Astrocyte (in vitro differentiated cells and primary cell): ENCODE measurements around the gene PVR. TPM values are rescaled to one million over a fixed set of nuclear protein-coding genes. Genes with fewer than 3 reads are reported as not detected.

Experiments used
- DNase-seq: peaks from one replicate; pipeline ENCODE4 v3.0.0-alpha.2; 2010; ENCODE audit warnings: low read depth
- FAIRE-seq: peaks from 2 replicates; lab custom pipeline; 2011; peaks lifted over from hg19 to GRCh38; lab: Jason Lieb, UNC
- H2AFZ ChIP-seq: 2 replicates; pipeline ENCODE4 v1.6.0; 2012; ENCODE audit warnings: low read depth, low read length, inconsistent platforms
- H3K27ac ChIP-seq: 2 replicates; pipeline ENCODE4 v1.5.1; 2011; ENCODE audit warnings: low read depth, low read length, inconsistent platforms
- H3K27me3 ChIP-seq: 2 replicates; pipeline ENCODE4 v1.6.0; 2011; ENCODE audit warnings: low read length, inconsistent platforms; ENCODE audit not compliant: insufficient read depth
- H3K36me3 ChIP-seq: 2 replicates; pipeline ENCODE4 v1.5.1; 2011; ENCODE audit warnings: low read length, inconsistent platforms; ENCODE audit not compliant: insufficient read depth
- H3K4me1 ChIP-seq: 2 replicates; pipeline ENCODE4 v1.5.1; 2011; ENCODE audit warnings: low read length, inconsistent platforms; ENCODE audit not compliant: insufficient read depth
- H3K4me2 ChIP-seq: 2 replicates; pipeline ENCODE4 v1.6.0; 2012; ENCODE audit warnings: low read length, inconsistent platforms
- H3K4me3 ChIP-seq: 2 replicates; pipeline ENCODE4 v1.5.1; 2011; ENCODE audit warnings: low read depth, mild to moderate bottlenecking, low read length, inconsistent platforms; ENCODE audit not compliant: insufficient read depth
- H3K79me2 ChIP-seq: 2 replicates; pipeline ENCODE4 v1.6.0; 2012; ENCODE audit warnings: mild to moderate bottlenecking, low read length, inconsistent platforms; ENCODE audit not compliant: insufficient read depth
- H3K9ac ChIP-seq: 2 replicates; pipeline ENCODE4 v1.6.0; 2012; ENCODE audit warnings: mild to moderate bottlenecking, low read length, inconsistent platforms
- H3K9me3 ChIP-seq: 2 replicates; pipeline ENCODE4 v1.5.1; 2012; ENCODE audit warnings: low read depth, mild to moderate bottlenecking, low read length, inconsistent platforms; ENCODE audit not compliant: insufficient read depth
- H4K20me1 ChIP-seq: 2 replicates; pipeline ENCODE4 v1.6.0; 2012; ENCODE audit warnings: low read length, inconsistent platforms; ENCODE audit not compliant: insufficient read depth
- H3K27ac Mint-ChIP-seq: one replicate; pipeline ENCODE4 v1.8.0; 2021; ENCODE audit warnings: mild to moderate bottlenecking, mixed read lengths; ENCODE audit not compliant: unreplicated experiment
- H3K27me3 Mint-ChIP-seq: one replicate; pipeline ENCODE4 v1.8.0; 2021; ENCODE audit warnings: low read depth, mixed read lengths; ENCODE audit not compliant: unreplicated experiment
- H3K36me3 Mint-ChIP-seq: one replicate; pipeline ENCODE4 v1.8.0; 2021; ENCODE audit warnings: low read depth, mixed read lengths; ENCODE audit not compliant: unreplicated experiment
- H3K4me1 Mint-ChIP-seq: one replicate; pipeline ENCODE4 v1.8.0; 2021; ENCODE audit warnings: low read depth, mixed read lengths; ENCODE audit not compliant: unreplicated experiment
- H3K4me3 Mint-ChIP-seq: one replicate; pipeline ENCODE4 v1.8.0; 2021; ENCODE audit warnings: mild to moderate bottlenecking, moderate library complexity, mixed read lengths; ENCODE audit not compliant: unreplicated experiment
- H3K9me3 Mint-ChIP-seq: one replicate; pipeline ENCODE4 v1.8.0; 2021; ENCODE audit warnings: mild to moderate bottlenecking, mixed read lengths; ENCODE audit not compliant: unreplicated experiment
- CTCF ChIP-seq: IDR thresholded peaks from 2 replicates; pipeline ENCODE4 v1.5.1; 2011; ENCODE audit warnings: low read depth, mild to moderate bottlenecking, inconsistent platforms, low read length, moderate library complexity; ENCODE audit not compliant: insufficient read depth
- EZH2 ChIP-seq: IDR thresholded peaks from 2 replicates; pipeline ENCODE4 v1.6.1; 2012; ENCODE audit warnings: mild to moderate bottlenecking, low read length, inconsistent platforms; ENCODE audit not compliant: insufficient read depth
- total RNA-seq: library from RNA; stranded (reverse); gene quantifications from 2 replicates; pipeline ENCODE4 v1.2.1, GENCODE V29; 2021

Gene PVR
- total RNA-seq, 1 donor from 2014 or later = 81.6 TPM

- no peak overlapping the region for H3K9ac ChIP-seq
- H3K79me2 ChIP-seq = no peaks in the 10 kb centered on the region
- H3K4me3 ChIP-seq = no peak overlapping the region
- no peaks in the 10 kb centered on the region for H3K9me3 ChIP-seq
- DNase-seq = no peak
- H3K27me3 ChIP-seq = no peaks in the 10 kb centered on the region
- no peak overlapping the region for H3K27ac Mint-ChIP-seq
- no peaks in the 10 kb centered on the region for H4K20me1 ChIP-seq
- H3K4me2 ChIP-seq = no peak overlapping the region
- no peak overlapping the region for H2AFZ ChIP-seq
- FAIRE-seq = no peak
- H3K27me3 Mint-ChIP-seq = peaks cover 8% of the 10 kb centered on the region
- peaks cover 1% of the 10 kb centered on the region for H3K36me3 Mint-ChIP-seq
- H3K4me1 Mint-ChIP-seq = peaks cover 2% of the 10 kb centered on the region
- H3K36me3 ChIP-seq = no peaks in the 10 kb centered on the region
- H3K4me3 Mint-ChIP-seq = no peak overlapping the region
- peaks cover 3% of the 10 kb centered on the region for H3K4me1 ChIP-seq
- H3K27ac ChIP-seq = no peak overlapping the region
- TF ChIP-seq CTCF = no peak
- TF ChIP-seq EZH2 = no peak
- H3K9me3 Mint-ChIP-seq = peaks cover 8% of the 10 kb centered on the region
These were observed 24.9 kb upstream of the PVR start for GRCh38 chr19:44618640-44619357.

DNA sequence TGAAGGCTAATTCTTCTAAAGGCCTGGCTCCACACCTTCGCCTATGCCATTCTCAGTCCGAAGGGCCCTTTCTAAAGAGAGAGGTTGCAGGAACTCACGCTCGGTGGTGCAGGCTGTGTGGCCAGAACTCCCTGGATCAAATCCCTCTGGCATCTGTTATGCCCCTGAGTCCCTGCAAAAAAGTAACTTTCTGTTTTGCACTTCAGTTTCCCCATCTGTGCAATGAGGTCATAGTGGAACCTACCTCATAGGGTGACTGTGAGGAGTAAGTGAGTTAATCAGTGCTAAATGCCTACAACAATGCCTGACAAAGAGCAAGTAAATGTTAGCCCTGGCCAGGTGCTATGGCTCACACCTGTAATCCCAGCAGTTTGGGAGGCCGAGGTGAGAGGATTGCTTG lies 23.0 kb upstream of the PVR start:
- H4K20me1 ChIP-seq = no peaks in the 10 kb centered on the region
- no peak overlapping the region for H3K4me2 ChIP-seq
- H3K36me3 ChIP-seq = no peaks in the 10 kb centered on the region
- H3K27ac Mint-ChIP-seq = no peak overlapping the region
- TF ChIP-seq EZH2 = no peak
- no peak for TF ChIP-seq CTCF
- H3K9ac ChIP-seq = no peak overlapping the region
- H3K27ac ChIP-seq = no peak overlapping the region
- H3K36me3 Mint-ChIP-seq = peaks cover 1% of the 10 kb centered on the region
- H3K4me1 Mint-ChIP-seq = peaks cover 5% of the 10 kb centered on the region
- no peak overlapping the region for H3K4me3 ChIP-seq
- no peak for FAIRE-seq
- no peak overlapping the region for H2AFZ ChIP-seq
- DNase-seq = peak; percentile 18
- no peaks in the 10 kb centered on the region for H3K79me2 ChIP-seq
- peaks cover 8% of the 10 kb centered on the region for H3K9me3 Mint-ChIP-seq
- H3K9me3 ChIP-seq = no peaks in the 10 kb centered on the region
- no peak overlapping the region for H3K4me3 Mint-ChIP-seq
- peaks cover 10% of the 10 kb centered on the region for H3K4me1 ChIP-seq
- H3K27me3 ChIP-seq = no peaks in the 10 kb centered on the region
- peaks cover 8% of the 10 kb centered on the region for H3K27me3 Mint-ChIP-seq

DNA sequence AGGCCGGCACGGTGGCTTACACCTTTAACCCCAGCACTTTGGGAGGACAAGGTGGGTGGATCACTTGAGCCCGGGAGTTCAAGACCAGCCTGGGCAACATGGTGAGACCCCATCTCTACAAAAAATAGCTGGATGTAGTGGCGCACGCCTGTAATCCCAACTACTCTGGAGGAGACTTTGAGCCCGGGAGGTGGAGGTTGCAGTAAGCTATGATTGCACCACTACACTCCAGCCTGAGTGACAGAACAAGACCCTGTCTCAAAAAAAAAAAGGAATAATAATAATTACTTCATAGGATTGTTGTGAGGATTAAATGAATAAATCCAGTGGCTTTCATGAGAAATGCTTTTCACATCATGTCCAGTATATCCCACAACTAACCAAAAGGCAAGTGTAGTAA lies 22.3 kb upstream of the PVR start:
- Histone ChIP-seq H3K9ac (no peak overlapping the region), H3K4me3 (no peak overlapping the region), H3K27ac (no peak overlapping the region), H3K27me3 (no peaks in the 10 kb centered on the region), H3K36me3 (no peaks in the 10 kb centered on the region), H4K20me1 (no peaks in the 10 kb centered on the region), H3K4me1 (peaks cover 14% of the 10 kb centered on the region), H2AFZ (no peak overlapping the region), H3K9me3 (no peaks in the 10 kb centered on the region), H3K4me2 (no peak overlapping the region), H3K79me2 (no peaks in the 10 kb centered on the region)
- no peak for FAIRE-seq
- peaks cover 12% of the 10 kb centered on the region for H3K4me1 Mint-ChIP-seq
- no peak overlapping the region for H3K27ac Mint-ChIP-seq
- DNase-seq = no peak
- TF ChIP-seq CTCF = no peak
- TF ChIP-seq EZH2 = no peak
- peaks cover 8% of the 10 kb centered on the region for H3K27me3 Mint-ChIP-seq
- H3K36me3 Mint-ChIP-seq = peaks cover 6% of the 10 kb centered on the region
- peaks cover 8% of the 10 kb centered on the region for H3K9me3 Mint-ChIP-seq
- no peak overlapping the region for H3K4me3 Mint-ChIP-seq
